ENCODE measurements around the gene TGM5.

Gene TGM5

DNA sequence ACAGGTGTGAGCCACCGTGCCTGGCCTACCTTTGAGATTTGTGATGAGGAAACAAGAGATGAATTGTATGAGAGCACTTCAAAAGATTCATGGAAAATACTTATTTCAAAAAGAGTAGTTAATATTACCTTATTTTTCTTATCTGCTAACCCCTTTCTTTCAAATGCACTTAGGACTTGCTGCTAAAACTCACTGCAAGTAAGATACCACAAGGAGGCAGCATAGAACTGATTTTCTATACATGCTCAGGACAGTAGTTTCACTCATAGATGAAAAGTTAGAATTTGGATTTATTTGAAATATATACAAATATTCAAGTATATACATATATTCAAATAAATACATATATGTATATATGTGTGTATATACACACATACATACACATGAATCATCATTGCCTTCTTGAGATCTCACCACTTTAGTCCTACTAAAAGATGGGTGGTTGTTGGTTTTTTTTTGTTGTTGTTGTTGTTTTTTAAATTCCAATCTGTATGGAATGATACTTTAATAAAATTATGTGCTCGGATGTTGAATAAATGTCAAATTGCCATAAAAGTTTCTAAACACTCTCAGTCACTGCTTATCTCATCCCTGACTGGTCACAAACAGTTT is 79.1 kb downstream of the TGM5 start:
- DNase-seq: peak; percentile 69

DNA sequence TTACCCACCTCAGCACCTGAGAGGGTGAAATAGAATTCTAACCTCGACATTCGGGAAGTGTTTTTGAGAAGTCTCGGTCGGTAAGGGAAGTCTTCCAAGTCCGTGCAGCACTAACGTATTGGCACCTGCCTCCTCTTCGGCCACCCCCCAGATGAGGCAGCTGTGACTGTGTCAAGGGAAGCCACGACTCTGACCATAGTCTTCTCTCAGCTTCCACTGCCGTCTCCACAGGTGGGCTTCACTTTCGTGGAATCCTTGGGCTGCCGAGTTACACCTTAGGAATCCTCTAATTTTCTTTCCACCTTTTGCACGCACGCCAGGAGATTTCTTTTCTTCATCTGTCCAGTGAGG is 80.8 kb downstream of the TGM5 start:
- DNase-seq: no peak

DNA sequence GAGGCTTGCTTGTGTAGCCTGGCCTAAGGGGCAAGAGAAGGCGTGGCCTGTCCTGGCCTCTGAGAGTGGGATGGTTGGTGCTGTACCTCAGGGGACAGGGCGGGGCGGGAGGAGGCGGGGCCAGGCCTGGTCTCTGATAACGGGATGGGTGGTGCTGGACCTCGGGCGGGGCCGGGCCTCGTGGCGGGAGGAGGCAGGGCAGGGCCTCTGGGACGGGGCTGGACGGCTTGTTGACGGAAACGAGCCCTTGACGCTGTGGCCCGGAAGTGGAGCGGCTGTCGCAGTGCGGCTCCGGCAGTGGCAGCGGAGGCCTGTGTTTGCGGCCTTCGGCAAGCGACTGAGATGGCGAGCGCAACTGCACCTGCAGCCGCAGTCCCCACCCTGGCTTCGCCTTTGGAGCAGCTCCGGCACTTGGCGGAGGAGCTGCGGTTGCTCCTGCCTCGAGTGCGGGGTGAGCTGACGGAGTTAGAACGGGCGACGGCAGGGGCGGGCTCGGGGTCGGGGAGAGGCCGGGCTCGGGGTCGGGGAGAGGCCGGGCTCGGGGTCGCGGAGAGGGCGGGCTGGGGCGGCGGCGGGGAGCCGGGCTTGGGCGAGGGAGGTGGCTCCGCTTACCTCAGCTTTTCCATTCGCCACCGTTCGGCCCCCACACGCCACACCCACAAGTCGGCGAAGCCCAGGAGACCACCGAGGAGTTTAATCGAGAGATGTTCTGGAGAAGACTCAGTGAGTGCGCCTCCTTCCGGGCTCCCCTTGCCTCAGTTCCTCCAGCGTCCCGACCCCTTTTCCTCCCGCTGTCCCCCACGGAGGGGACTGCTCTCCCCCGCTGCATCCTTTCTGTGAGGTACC is 81.3 kb downstream of the TGM5 start, which contains the start of gene CCNDBP1:
Gene CCNDBP1 (plus strand): TSS at position 247 of the 846 bp plus-strand sequence. CDS start 96 bp downstream, at position 343.
- DNase-seq: peak; percentile 93

DNA sequence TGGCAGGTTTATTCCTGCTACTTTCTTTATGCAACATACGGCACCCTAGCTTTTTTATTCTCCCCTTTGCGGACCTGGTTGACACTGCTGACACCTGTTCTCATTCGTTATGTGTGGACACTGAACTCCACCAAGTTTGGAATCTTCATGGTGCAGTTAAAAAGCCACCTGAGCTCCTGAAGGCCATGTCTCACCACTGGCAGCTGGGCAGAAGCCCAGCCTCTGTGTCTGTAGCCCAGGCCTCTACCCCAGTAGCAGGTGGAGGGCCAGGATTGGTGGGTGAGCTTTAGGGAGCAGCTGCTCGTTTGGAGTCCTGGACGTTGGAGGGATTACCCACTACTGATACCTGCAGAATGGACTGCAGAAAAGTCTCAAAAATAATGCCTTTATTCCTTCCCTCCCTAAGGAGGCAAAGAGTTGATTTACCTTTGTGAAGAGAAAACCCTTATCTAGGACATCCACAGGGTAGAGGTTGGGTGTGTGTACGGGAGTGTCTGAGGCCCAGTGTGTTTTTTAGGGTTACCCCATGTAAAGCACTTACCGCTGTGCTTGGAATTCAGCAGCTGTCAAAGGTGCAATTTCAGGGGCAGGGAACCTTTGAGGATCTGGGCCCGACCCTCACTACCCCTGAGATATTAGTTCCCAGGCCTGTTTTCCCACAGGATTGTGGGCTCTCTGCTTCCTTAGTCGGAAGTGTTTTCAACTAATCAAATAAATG is 82.2 kb downstream of the TGM5 start:
- no peak for DNase-seq

DNA sequence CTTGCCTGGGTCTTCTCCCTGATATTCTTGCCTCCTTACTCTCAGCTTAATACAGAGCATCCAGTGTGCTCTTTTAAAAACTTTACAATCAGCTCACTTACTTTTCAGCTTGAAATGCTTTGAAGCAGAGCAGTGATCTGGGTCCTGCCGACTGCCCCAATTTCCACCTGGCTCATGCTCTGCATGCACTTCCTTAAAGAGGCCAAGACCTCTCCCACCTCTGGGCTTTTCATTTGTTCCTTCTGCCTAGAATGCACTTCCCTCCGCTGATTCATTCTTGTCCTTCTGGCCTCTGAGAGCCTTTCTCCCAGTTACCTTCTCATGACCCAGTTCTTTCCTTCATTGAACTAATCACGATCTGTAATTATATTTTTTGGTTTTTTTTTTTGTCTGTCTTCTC is 83.5 kb downstream of the TGM5 start:
- no peak for DNase-seq
